HG02840 (cell line): Measurements from ENCODE around the gene XAF1.
"Not testable (repeated sequence)": the region's sequence is repeated elsewhere in the genome, so short reads cannot be mapped to it uniquely, and the experiment has no call there.

Experiments
- ATAC-seq: cut with Tn5 transposase; IDR thresholded peaks from one replicate; pipeline ENCODE4 v1.9.1; 2021; ENCODE audit warnings: mild to moderate bottlenecking, moderate library complexity, moderate number of reproducible peaks; ENCODE audit not compliant: unreplicated experiment, low FRiP score

The XAF1 gene

GRCh38 chr17:6753006-6753445, 2.8 kb upstream of the XAF1 start:
- no peak for ATAC-seq

- ATAC-seq = no peak
Observed at GRCh38 chr17:6753546-6753945, 2.3 kb upstream of the XAF1 start.

GRCh38 chr17:6755281-6755680, 565 bp upstream of the XAF1 start:
- ATAC-seq = no peak

- no peak for ATAC-seq
Observed at GRCh38 chr17:6756425-6757031, 682 bp downstream of the XAF1 start.

- ATAC-seq = no peak
Observed at GRCh38 chr17:6757747-6758146, 1.9 kb downstream of the XAF1 start.

- no peak for ATAC-seq
Observed at GRCh38 chr17:6761779-6762178, 5.9 kb downstream of the XAF1 start.

DNA sequence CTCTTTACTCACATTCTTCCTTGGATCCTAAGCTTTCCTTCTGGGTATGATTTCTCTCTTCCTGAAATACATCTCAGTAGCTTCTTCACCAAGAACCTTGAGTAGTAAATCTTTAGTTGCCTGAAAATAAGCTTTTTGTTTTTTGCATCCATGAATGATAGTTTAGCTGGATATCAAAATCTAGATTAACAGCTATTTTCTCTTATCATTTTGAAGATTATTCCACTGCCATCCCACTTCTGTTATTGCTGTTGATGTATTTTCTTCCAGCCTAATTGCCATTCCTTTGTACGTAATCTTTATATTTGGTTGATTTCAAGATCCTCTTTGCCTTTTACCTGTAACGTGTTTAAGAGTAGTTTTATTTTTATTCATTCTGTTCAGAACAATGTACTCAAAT, 12.6 kb downstream of the XAF1 start:
- no peak for ATAC-seq

- ATAC-seq = no peak
Observed at GRCh38 chr17:6772016-6772415, 16.2 kb downstream of the XAF1 start.

DNA sequence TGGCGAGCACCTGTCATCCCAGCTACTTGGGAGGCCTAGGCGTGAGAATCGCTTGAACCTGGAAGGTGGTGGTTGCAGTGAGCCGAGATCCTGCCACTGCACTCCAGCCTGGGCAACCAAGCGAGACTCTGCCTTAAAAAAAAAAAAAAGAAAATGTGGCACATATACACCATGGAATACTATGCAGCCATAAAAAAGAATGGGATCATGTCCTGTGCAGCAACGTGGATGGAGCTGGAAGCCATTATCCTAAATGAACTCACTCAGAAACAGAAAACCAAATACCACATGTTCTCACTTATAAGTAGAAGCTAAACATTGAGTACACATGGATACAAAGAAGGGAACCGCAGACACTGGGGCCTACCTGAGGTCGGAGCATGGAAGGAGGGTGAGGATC, 19.1 kb downstream of the XAF1 start:
- ATAC-seq = not testable (repeated sequence)

- ATAC-seq = no peak
Observed at GRCh38 chr17:6775871-6776405, 20.1 kb downstream of the XAF1 start, which contains the start of gene FBXO39. FBXO39 (plus strand) TSS chr17:6776215; CDS start chr17:6779869, 3,654 bp downstream.

- no peak for ATAC-seq
Observed at GRCh38 chr17:6779411-6779810, 23.6 kb downstream of the XAF1 start.

GRCh38 chr17:6780001-6780400, 24.2 kb downstream of the XAF1 start:
- no peak for ATAC-seq

GRCh38 chr17:6780886-6781285, 25.0 kb downstream of the XAF1 start:
- ATAC-seq = no peak

DNA sequence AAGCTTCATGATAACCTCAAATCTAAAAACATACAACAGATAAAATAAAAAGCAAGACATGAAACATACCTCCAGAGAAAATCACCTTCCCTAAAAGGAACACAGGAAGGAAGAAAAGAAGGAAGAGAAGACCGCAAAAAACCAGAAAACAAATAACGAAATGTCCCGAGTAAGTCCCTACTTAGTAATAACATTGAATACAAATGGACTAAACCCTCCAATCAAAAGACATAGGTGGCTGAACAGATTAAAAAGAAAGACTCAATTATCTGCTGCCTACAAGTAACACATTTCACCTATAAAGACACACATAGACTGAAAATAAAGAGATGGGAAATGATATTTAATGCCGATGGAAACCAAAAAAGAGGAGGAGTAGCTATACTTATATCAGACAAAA, 26.4 kb downstream of the XAF1 start:
- no peak for ATAC-seq

DNA sequence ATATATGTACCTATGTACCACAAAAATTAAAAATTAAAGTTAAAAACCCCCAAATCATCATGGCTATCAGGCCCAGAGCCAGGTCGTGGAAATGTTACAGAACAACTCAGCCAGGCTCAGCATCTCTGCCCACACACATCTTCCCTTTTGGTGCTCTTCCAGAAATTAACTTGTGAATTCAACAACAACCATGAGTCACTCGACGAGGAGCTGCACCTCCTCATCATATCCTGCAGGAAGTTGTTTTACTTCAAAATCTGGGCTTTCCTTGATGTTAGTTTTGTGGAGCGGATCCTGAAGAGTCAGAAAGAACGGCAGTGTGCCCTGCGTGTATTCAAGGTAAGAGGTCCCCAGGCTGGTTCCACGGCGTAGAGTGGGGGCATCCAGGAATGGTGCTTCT, 30.8 kb downstream of the XAF1 start:
- no peak for ATAC-seq

DNA sequence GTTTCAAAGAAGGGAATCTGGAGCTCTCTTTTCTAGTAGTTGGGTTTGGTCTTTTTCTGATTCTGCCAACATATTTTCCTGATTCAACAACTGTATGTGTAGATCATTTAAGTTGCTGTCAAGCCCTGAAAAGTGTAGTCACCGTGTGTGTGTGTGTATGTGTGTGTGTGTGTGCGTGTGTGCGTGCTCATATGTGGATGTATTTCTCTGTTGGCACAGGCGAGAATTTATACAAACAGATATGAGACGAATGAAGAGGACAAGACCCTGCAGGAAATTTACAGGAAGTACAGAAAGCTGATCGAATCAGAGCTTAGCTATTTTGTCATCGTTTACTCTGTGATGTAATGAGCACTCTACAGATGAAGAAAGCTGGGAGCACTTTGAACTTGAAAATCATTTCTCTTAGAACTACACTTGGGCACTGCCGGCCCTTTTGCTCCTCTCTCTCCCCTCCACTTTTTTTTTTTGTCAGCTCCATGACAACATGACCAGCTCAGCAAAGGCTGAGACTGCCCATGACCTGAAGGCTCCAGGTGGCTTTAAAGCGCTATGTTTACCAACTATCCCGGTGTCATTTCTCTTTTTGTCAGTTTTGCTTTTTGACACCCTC, 31.3 kb downstream of the XAF1 start:
- ATAC-seq = no peak

- no peak for ATAC-seq
Observed at GRCh38 chr17:6789146-6789545, 33.3 kb downstream of the XAF1 start.

GRCh38 chr17:6793748-6794493, 38.1 kb downstream of the XAF1 start:
- no peak for ATAC-seq

GRCh38 chr17:6796017-6796886, 40.4 kb downstream of the XAF1 start:
- no peak for ATAC-seq

DNA sequence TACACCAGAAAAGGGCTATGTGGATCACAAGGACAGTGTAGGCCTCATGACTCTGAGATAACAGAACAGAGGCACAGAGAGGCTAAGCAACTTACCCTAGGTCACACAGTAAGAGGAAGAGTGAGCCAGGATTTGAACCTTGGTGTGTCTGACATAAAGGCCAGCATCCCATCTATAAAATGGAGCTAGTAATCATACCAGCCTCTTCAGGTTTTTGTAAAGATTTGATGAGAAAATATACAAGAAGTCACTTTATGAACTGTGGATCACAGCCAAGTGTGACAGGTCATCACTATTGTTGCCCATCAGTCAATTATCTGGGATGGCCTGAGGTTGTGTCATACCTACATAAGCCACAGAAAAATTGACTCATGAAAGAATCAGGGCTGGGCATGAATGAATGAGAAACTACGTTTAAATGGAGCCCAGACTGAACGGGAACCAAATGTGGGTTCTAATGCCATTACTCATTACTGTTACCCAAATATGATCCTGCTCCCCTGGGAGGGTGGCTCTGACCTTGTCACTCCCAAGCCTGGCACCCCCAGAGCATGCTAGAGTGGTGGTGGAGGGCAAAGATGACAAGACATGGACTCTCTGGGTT, 41.1 kb downstream of the XAF1 start:
- no peak for ATAC-seq
